ENCODE measurements around the gene MUC21.

Gene MUC21

GRCh38 chr6:30983439-30983838, at the start of gene MUC21:
TSS of gene MUC21 (plus strand) at chr6:30983718. CDS start at chr6:30983959, 241 bp downstream.
- Histone ChIP-seq H3K9me2 (replicated peaks; ENCODE audit: low read depth, low read length) (no peaks in the 10 kb centered on the region), H4K20me1 (ENCODE audit: insufficient read depth, low read length, poor library complexity, severe bottlenecking) (no peaks in the 10 kb centered on the region), H3K4me1 (ENCODE audit: insufficient read depth, low read length, poor library complexity, severe bottlenecking) (peaks cover 8% of the 10 kb centered on the region), H3K27me3 (ENCODE audit: insufficient read depth, low read length, poor library complexity, severe bottlenecking) (no peaks in the 10 kb centered on the region), H2AFZ (ENCODE audit: low read length) (peak within 1 kb of the TSS; percentile 1; the same call in 1 of the 2 replicates), H3K4me3 (ENCODE audit: low read length, poor library complexity, severe bottlenecking) (no peak within 1 kb of the TSS), H3K36me3 (ENCODE audit: insufficient read depth, low read length) (no peaks in the 10 kb centered on the region), H3F3A (ENCODE audit: low read depth) (no peaks in the 10 kb centered on the region), H3K4me2 (ENCODE audit: low read depth, low read length, poor library complexity, severe bottlenecking) (no peak within 1 kb of the TSS), H3K9me3 (ENCODE audit: insufficient read depth, low read depth, low read length) (no peaks in the 10 kb centered on the region), H3K79me2 (ENCODE audit: insufficient read depth, low read length) (no peaks in the 10 kb centered on the region), H3K9ac (ENCODE audit: low read depth, low read length, poor library complexity, severe bottlenecking) (no peak within 1 kb of the TSS)
- TF ChIP-seq EZH2phosphoT487 (IDR thresholded peaks at IDR 0.05; ENCODE audit: borderline replicate concordance) (no peak), CTCF (conservative IDR thresholded peaks at IDR 0.05; ENCODE audit: low read length) (no peak)

GRCh38 chr6:30935018-30935417, 48.5 kb upstream of the MUC21 start:
- Histone ChIP-seq H3K36me3 (ENCODE audit: insufficient read depth, low read length) (no peaks in the 10 kb centered on the region), H2AFZ (ENCODE audit: low read length) (no peak overlapping the region), H3K79me2 (ENCODE audit: insufficient read depth, low read length) (no peaks in the 10 kb centered on the region)

GRCh38 chr6:30937265-30937664, 46.3 kb upstream of the MUC21 start:
- Histone ChIP-seq H3K36me3 (ENCODE audit: insufficient read depth, low read length) (no peaks in the 10 kb centered on the region), H3K4me2 (ENCODE audit: low read depth, low read length, poor library complexity, severe bottlenecking) (no peak overlapping the region), H2AFZ (ENCODE audit: low read length) (no peak overlapping the region), H3K4me1 (ENCODE audit: insufficient read depth, low read length, poor library complexity, severe bottlenecking) (no peaks in the 10 kb centered on the region), H3K9me3 (ENCODE audit: insufficient read depth, low read depth, low read length) (no peaks in the 10 kb centered on the region), H3K27me3 (ENCODE audit: insufficient read depth, low read length, poor library complexity, severe bottlenecking) (no peaks in the 10 kb centered on the region), H3K79me2 (ENCODE audit: insufficient read depth, low read length) (no peaks in the 10 kb centered on the region), H3K4me3 (ENCODE audit: low read length, poor library complexity, severe bottlenecking) (no peak overlapping the region), H3F3A (ENCODE audit: low read depth) (no peaks in the 10 kb centered on the region), H3K9me2 (replicated peaks; ENCODE audit: low read depth, low read length) (no peaks in the 10 kb centered on the region), H3K9ac (ENCODE audit: low read depth, low read length, poor library complexity, severe bottlenecking) (no peak overlapping the region), H4K20me1 (ENCODE audit: insufficient read depth, low read length, poor library complexity, severe bottlenecking) (no peaks in the 10 kb centered on the region)
- TF ChIP-seq CTCF (conservative IDR thresholded peaks at IDR 0.05; ENCODE audit: low read length) (no peak), EZH2phosphoT487 (IDR thresholded peaks at IDR 0.05; ENCODE audit: borderline replicate concordance) (no peak)

More at GRCh38 chr6:30935018-30935417, 48.5 kb upstream of the MUC21 start:
- Histone ChIP-seq H3K4me2 (ENCODE audit: low read depth, low read length, poor library complexity, severe bottlenecking) (no peak overlapping the region), H4K20me1 (ENCODE audit: insufficient read depth, low read length, poor library complexity, severe bottlenecking) (no peaks in the 10 kb centered on the region), H3F3A (ENCODE audit: low read depth) (no peaks in the 10 kb centered on the region), H3K4me3 (ENCODE audit: low read length, poor library complexity, severe bottlenecking) (no peak overlapping the region), H3K9me3 (ENCODE audit: insufficient read depth, low read depth, low read length) (no peaks in the 10 kb centered on the region), H3K4me1 (ENCODE audit: insufficient read depth, low read length, poor library complexity, severe bottlenecking) (no peaks in the 10 kb centered on the region), H3K27me3 (ENCODE audit: insufficient read depth, low read length, poor library complexity, severe bottlenecking) (no peaks in the 10 kb centered on the region), H3K9ac (ENCODE audit: low read depth, low read length, poor library complexity, severe bottlenecking) (no peak overlapping the region), H3K9me2 (replicated peaks; ENCODE audit: low read depth, low read length) (no peaks in the 10 kb centered on the region)
- TF ChIP-seq CTCF (conservative IDR thresholded peaks at IDR 0.05; ENCODE audit: low read length) (no peak), EZH2phosphoT487 (IDR thresholded peaks at IDR 0.05; ENCODE audit: borderline replicate concordance) (no peak)

All from Loucy (cell line).